Neuronal stem cell (in vitro differentiated cells): Measurements from ENCODE around the gene C5.

Experiments used
- DNase-seq: peaks from one replicate; pipeline ENCODE4 v3.0.0-alpha.2; 2013; ENCODE audit warnings: low spot score
- H2AFZ ChIP-seq: one replicate; pipeline ENCODE4 v1.6.1; 2013; ENCODE audit warnings: mild to moderate bottlenecking, low read length, inconsistent platforms
- H2AK5ac ChIP-seq: 2 replicates; pipeline ENCODE4 v1.6.1; 2013; ENCODE audit warnings: low read depth, mild to moderate bottlenecking, inconsistent platforms, low read length, moderate library complexity, mixed read lengths
- H2BK120ac ChIP-seq: 2 replicates; pipeline ENCODE4 v1.6.1; 2013; ENCODE audit warnings: low read depth, mild to moderate bottlenecking, inconsistent platforms, low read length, moderate library complexity, mixed read lengths
- H2BK12ac ChIP-seq: one replicate; pipeline ENCODE4 v1.6.1; 2013; ENCODE audit warnings: low read length, inconsistent platforms
- H2BK15ac ChIP-seq: 2 replicates; pipeline ENCODE4 v1.6.1; 2013; ENCODE audit warnings: mild to moderate bottlenecking, low read length, inconsistent platforms, mixed read lengths
- H2BK5ac ChIP-seq: one replicate; pipeline ENCODE4 v1.6.1; 2013; ENCODE audit warnings: inconsistent platforms, mild to moderate bottlenecking, low read length, moderate library complexity
- H3K14ac ChIP-seq: one replicate; pipeline ENCODE4 v1.6.1; 2013; ENCODE audit warnings: low read length, inconsistent platforms
- H3K18ac ChIP-seq: 2 replicates; pipeline ENCODE4 v1.6.1; 2013; ENCODE audit warnings: low read length, inconsistent platforms
- H3K23ac ChIP-seq: 2 replicates; pipeline ENCODE4 v1.6.1; 2013; ENCODE audit warnings: low read depth, mild to moderate bottlenecking, mixed read lengths, low read length, inconsistent platforms; ENCODE audit not compliant: poor library complexity
- H3K27ac ChIP-seq: replicated peaks from 3 replicates; pipeline ENCODE4 v1.5.1; 2013; ENCODE audit warnings: low read length, inconsistent platforms
- H3K27me3 ChIP-seq, 3 experiments: 2 replicates each; pipeline ENCODE4 v1.6.1; 2013; ENCODE audit warnings: low read length in 3 of 3, mild to moderate bottlenecking in 2 of 3, inconsistent platforms in 1 of 3, low read depth in 1 of 3, mixed read lengths in 1 of 3, moderate library complexity in 1 of 3; ENCODE audit not compliant: control insufficient read depth in 3 of 3, insufficient read depth in 3 of 3
- H3K36me3 ChIP-seq, 2 donors: replicated peaks in 1 of 2; 2 replicates each; pipeline ENCODE4 v1.6.1; 2013; ENCODE audit warnings: low read length in 2 of 2; ENCODE audit not compliant: control insufficient read depth in 2 of 2, insufficient read depth in 2 of 2
- H3K4ac ChIP-seq: 2 replicates; pipeline ENCODE4 v1.6.1; 2013; ENCODE audit warnings: inconsistent platforms, mild to moderate bottlenecking, low read length, moderate library complexity
- H3K4me1 ChIP-seq, 2 donors: 1 replicate in 1 of 2; 2 replicates in 1 of 2; pipeline ENCODE4 v1.6.1; 2013; ENCODE audit warnings: low read length in 2 of 2, low read depth in 1 of 2; ENCODE audit not compliant: control insufficient read depth in 2 of 2, insufficient read depth in 1 of 2
- H3K4me2 ChIP-seq: one replicate; pipeline ENCODE4 v1.6.1; 2013; ENCODE audit warnings: mild to moderate bottlenecking, low read length, inconsistent platforms; ENCODE audit not compliant: insufficient read depth, poor library complexity, severe bottlenecking
- H3K4me3 ChIP-seq, 2 donors: 2 replicates each; pipeline ENCODE4 v1.5.1; 2013; ENCODE audit warnings: low read length in 2 of 2, mild to moderate bottlenecking in 2 of 2, inconsistent platforms in 1 of 2, moderate library complexity in 1 of 2
- H3K79me1 ChIP-seq: one replicate; pipeline ENCODE4 v1.6.1; 2013; ENCODE audit warnings: low read depth, mild to moderate bottlenecking, inconsistent platforms, low read length, moderate library complexity
- H3K9ac ChIP-seq: one replicate; pipeline ENCODE4 v1.6.1; 2013; ENCODE audit warnings: mild to moderate bottlenecking, low read depth, low read length, inconsistent platforms; ENCODE audit not compliant: poor library complexity
- H3K9me3 ChIP-seq, 2 donors: replicated peaks in 1 of 2; 2 replicates each; pipeline versions ENCODE3 to v1.6.1; 2013; ENCODE audit warnings: low read length in 2 of 2, mild to moderate bottlenecking in 2 of 2, inconsistent platforms in 1 of 2, low read depth in 1 of 2, mixed read lengths in 1 of 2, moderate library complexity in 1 of 2; ENCODE audit not compliant: control insufficient read depth in 2 of 2, insufficient read depth in 1 of 2
- H4K8ac ChIP-seq: one replicate; pipeline ENCODE4 v1.6.1; 2013; ENCODE audit warnings: low read depth, mild to moderate bottlenecking, inconsistent platforms, low read length, moderate library complexity
- H4K91ac ChIP-seq: one replicate; pipeline ENCODE4 v1.6.1; 2013; ENCODE audit warnings: low read length, low read depth, mild to moderate bottlenecking, inconsistent platforms; ENCODE audit not compliant: poor library complexity
- WGBS, 2 donors: extraction: QIAGEN DNeasy Blood & Tissue Kit; methylation state at CpG; one replicate each; pipeline ENCODE4 v1.1.7; 2013; ENCODE audit warnings: missing lambda C conversion rate in 2 of 2, mixed read lengths in 1 of 2; ENCODE audit not compliant: insufficient read length in 2 of 2, insufficient replicate concordance in 1 of 2; ENCODE audit errors: extremely low coverage in 2 of 2; 5-methylcytosine and 5-hydroxymethylcytosine counted together

Gene C5

GRCh38 chr9:120927269-120928014, 122.6 kb downstream of the C5 start:
- Histone ChIP-seq H2BK12ac (no peak overlapping the region), H3K4me3 (no peak overlapping the region), H2BK15ac (no peak overlapping the region), H4K8ac (no peak overlapping the region), H3K36me3 (no peaks in the 10 kb centered on the region), H3K9me3 (peaks cover 0 to 4% of the 10 kb centered on the region in 2 donors), H2AFZ (no peak overlapping the region), H3K4me2 (no peak overlapping the region), H2BK5ac (no peak overlapping the region), H3K27me3 (peaks cover 0 to 24% (median 0%) of the 10 kb centered on the region in 3 experiments), H2BK120ac (no peak overlapping the region), H3K4ac (no peak overlapping the region), H3K18ac (no peak overlapping the region), H3K14ac (no peak overlapping the region), H2AK5ac (no peak overlapping the region), H3K27ac (no peak overlapping the region), H3K9ac (no peak overlapping the region), H4K91ac (no peak overlapping the region), H3K79me1 (no peaks in the 10 kb centered on the region), H3K23ac (no peak overlapping the region), H3K4me1 (peaks cover 5 to 7% of the 10 kb centered on the region in 2 donors)
- no CpG with 5 or more reads among the region's 8 CpGs for WGBS, 2 donors
- no peak for DNase-seq

- WGBS, 2 donors = no CpG with 5 or more reads among the region's 6 CpGs
These were observed 123.6 kb downstream of the C5 start, which contains the start of gene TRAF1 for GRCh38 chr9:120926397-120926928. Gene TRAF1, minus strand, starts transcription at chr9:120926796. Its CDS starts 721 bp downstream, at chr9:120926075.

DNA sequence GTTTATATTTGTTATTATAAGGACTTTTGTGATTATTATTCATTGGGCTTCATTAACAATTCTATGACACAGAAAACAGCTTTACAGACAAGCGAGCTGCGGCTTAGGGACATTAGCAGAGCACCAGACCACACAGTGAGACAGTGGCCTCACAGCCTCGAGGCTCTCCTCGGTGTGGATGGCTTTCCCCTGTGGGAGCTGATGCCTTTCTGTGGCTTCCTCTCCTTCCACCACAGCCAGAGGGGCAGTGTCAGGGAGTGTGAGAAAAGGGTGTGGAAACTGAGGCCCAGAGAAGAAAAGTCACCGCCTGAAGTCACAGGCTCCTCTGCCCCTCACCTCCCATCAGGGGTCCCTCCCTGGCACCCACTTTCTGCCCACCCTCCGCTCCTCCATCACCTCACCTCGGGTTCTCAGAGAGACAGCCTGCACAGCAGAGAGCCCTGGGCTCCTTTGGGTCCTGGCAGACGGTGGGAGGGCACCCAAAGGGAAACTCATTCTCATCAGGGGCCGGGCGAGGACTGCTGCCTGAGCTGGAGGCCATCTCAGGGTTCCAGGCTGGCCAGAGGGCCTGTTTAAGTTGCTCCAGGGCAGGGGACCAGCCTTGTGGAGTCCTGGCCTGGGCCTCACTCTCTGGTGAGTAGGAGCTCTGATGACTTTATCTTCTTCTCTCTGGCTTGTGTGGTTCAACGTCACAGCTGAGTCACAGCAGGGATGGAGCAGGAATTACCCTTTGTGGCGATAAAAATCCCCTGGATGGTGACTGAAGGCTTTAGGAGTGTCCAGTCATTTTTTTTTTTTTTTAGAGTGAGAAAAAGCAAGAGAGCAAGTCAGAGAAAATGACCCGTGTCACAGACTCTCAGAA, 124.3 kb downstream of the C5 start:
- no peak for DNase-seq
- H4K91ac ChIP-seq = no peak overlapping the region
- no peak overlapping the region for H3K4me2 ChIP-seq
- no peaks in the 10 kb centered on the region for H3K36me3 ChIP-seq
- no peak overlapping the region for H2BK5ac ChIP-seq
- H2BK12ac ChIP-seq = no peak overlapping the region
- H3K18ac ChIP-seq = no peak overlapping the region
- peak overlapping the region; percentile 78 for H4K8ac ChIP-seq
- H3K4me3 ChIP-seq = no peak overlapping the region
- no peak overlapping the region for H3K9ac ChIP-seq
- peaks cover 0 to 24% (median 0%) of the 10 kb centered on the region in 3 experiments for H3K27me3 ChIP-seq
- H3K14ac ChIP-seq = no peak overlapping the region
- no peak overlapping the region for H2BK15ac ChIP-seq
- peaks cover 0 to 4% of the 10 kb centered on the region in 2 donors for H3K9me3 ChIP-seq
- no CpG with 5 or more reads among the region's 13 CpGs for WGBS, 2 donors
- no peak overlapping the region for H3K4ac ChIP-seq
- peak overlapping the region; percentile 32 for H2AFZ ChIP-seq
- no peak overlapping the region for H3K23ac ChIP-seq
- H2BK120ac ChIP-seq = no peak overlapping the region
- no peak overlapping the region for H2AK5ac ChIP-seq
- H3K4me1 ChIP-seq = peaks cover 7 to 12% of the 10 kb centered on the region in 2 donors
- no peaks in the 10 kb centered on the region for H3K79me1 ChIP-seq
- no peak overlapping the region for H3K27ac ChIP-seq

More at GRCh38 chr9:120926397-120926928, 123.6 kb downstream of the C5 start, which contains the start of gene TRAF1:
- H3K9ac ChIP-seq = no peak within 1 kb of the TSS
- no peak within 1 kb of the TSS for H4K91ac ChIP-seq
- H3K4me1 ChIP-seq = peaks cover 7 to 9% of the 10 kb centered on the region in 2 donors
- no peak within 1 kb of the TSS for H3K14ac ChIP-seq
- peak within 1 kb of the TSS; percentile 32 for H2AFZ ChIP-seq
- H4K8ac ChIP-seq = peak within 1 kb of the TSS; percentile 78
- H3K79me1 ChIP-seq = no peaks in the 10 kb centered on the region
- no peak within 1 kb of the TSS for H2BK12ac ChIP-seq
- no peak within 1 kb of the TSS for H2BK120ac ChIP-seq
- H3K23ac ChIP-seq = no peak within 1 kb of the TSS
- peak within 1 kb of the TSS; percentile 44 for H2AK5ac ChIP-seq
- no peak within 1 kb of the TSS for H2BK15ac ChIP-seq
- no peak within 1 kb of the TSS for H2BK5ac ChIP-seq
- no peak within 1 kb of the TSS for H3K4me3 ChIP-seq
- H3K27ac ChIP-seq = no peak within 1 kb of the TSS
- no peak within 1 kb of the TSS for H3K18ac ChIP-seq
- H3K4ac ChIP-seq = no peak within 1 kb of the TSS
- H3K36me3 ChIP-seq = no peaks in the 10 kb centered on the region
- H3K4me2 ChIP-seq = no peak within 1 kb of the TSS
- no peak for DNase-seq
- H3K27me3 ChIP-seq = peaks cover 0 to 24% (median 0%) of the 10 kb centered on the region in 3 experiments
- peaks cover 0 to 4% of the 10 kb centered on the region in 2 donors for H3K9me3 ChIP-seq
